Kidney epithelial cell (primary cell): Measurements from ENCODE around the gene NYAP1. TPM values are rescaled to one million over a fixed set of nuclear protein-coding genes. Genes with fewer than 3 reads are reported as not detected.

Experiments used
- DNase-seq: peaks from one replicate; pipeline ENCODE4 v3.0.0-alpha.2; 2010; ENCODE audit warnings: low read depth
- H3K27me3 ChIP-seq: 2 replicates; pipeline ENCODE4 v1.6.0; 2011; ENCODE audit warnings: low read length; ENCODE audit not compliant: control insufficient read depth, insufficient read depth
- H3K36me3 ChIP-seq: 2 replicates; pipeline ENCODE4 v1.5.1; 2011; ENCODE audit warnings: low read length; ENCODE audit not compliant: control insufficient read depth, insufficient read depth
- H3K4me3 ChIP-seq: 2 replicates; pipeline ENCODE4 v1.5.1; 2011; ENCODE audit warnings: low read depth, mild to moderate bottlenecking, control low read depth, low read length
- total RNA-seq: library from RNA; depleted of rRNA; stranded (reverse); fragments of >200 nt; gene quantifications from 2 replicates; pipeline ENCODE4 v1.2.3, GENCODE V29; 2015
- TF ChIP-seq, protein P1 (sequence below): IDR thresholded peaks from 2 replicates; pipeline ENCODE4 v1.5.1; 2011; ENCODE audit warnings: mild to moderate bottlenecking, moderate library complexity, low read length, control low read depth, inconsistent platforms; ENCODE audit not compliant: insufficient read depth, poor library complexity, severe bottlenecking

NYAP1 gene
- total RNA-seq, 1 donor from 2014 or later, result 0.46 TPM

DNA sequence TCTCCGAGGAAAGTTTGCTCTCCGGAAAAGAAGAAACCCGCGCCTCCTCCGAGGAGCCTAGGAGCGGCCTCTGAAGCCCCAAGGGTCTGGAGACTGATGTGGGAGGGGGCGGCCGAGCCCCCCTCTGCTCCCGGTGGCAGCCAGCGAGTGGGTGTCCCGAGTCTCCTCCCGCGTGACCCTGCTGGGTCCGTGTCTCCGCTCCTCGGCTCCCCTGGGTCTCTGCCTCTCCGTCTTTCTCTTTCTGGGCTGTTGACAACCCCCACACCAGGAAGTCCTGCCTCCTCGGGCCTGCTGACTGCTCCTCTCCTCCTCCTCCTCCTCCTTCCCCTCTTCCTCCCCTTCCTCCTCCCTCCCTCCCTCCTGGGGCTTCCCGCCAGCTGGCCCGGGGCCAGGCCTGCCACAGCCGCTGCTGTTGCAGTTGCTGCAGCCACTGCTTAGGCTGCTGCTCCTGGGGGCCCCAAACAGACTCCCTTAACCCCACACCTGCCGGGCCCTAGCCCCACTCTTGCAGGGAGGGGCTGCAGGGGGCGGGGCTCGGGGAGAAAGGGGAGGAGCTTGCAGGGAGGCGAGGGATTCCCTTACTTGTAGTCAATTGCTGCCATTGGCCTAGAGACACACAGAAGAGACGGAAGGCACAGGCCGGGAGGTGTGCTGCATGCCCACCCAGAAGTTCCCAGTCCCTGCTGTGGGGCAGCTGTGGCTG is 4.6 kb upstream of the NYAP1 start, which contains the start of gene TSC22D4:
Gene TSC22D4, minus strand, starts transcription at position 257 of the 703 bp plus-strand sequence. CDS start 1,176 bp downstream, outside the sequence.
- Histone ChIP-seq H3K36me3 (no peaks in the 10 kb centered on the region), H3K27me3 (no peaks in the 10 kb centered on the region), H3K4me3 (peak within 1 kb of the TSS; percentile 81)
- DNase-seq, result peak; percentile 65
- TF ChIP-seq, protein P1, sequence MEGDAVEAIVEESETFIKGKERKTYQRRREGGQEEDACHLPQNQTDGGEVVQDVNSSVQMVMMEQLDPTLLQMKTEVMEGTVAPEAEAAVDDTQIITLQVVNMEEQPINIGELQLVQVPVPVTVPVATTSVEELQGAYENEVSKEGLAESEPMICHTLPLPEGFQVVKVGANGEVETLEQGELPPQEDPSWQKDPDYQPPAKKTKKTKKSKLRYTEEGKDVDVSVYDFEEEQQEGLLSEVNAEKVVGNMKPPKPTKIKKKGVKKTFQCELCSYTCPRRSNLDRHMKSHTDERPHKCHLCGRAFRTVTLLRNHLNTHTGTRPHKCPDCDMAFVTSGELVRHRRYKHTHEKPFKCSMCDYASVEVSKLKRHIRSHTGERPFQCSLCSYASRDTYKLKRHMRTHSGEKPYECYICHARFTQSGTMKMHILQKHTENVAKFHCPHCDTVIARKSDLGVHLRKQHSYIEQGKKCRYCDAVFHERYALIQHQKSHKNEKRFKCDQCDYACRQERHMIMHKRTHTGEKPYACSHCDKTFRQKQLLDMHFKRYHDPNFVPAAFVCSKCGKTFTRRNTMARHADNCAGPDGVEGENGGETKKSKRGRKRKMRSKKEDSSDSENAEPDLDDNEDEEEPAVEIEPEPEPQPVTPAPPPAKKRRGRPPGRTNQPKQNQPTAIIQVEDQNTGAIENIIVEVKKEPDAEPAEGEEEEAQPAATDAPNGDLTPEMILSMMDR, result no peak

DNA sequence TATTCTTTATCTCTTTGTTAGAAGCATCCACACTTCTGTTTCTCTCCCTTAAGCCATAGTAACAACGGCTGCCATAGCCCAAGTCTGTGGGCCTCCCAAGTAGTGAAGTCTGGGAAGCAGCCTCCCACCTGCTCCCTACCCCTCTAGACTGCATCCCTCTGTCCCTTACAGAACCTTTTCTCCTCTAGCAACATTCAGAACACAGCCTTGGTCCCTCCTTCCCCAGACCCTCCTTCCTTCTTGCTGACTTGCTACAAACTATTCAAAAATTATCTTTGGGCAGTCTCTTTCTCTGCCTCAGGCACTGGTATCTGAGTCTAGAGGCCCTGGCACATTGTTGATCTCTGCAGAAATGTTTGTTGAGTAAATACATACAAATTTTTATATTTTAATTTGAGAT is 2.3 kb upstream of the NYAP1 start:
- Histone ChIP-seq H3K36me3 (no peaks in the 10 kb centered on the region), H3K4me3 (no peak overlapping the region), H3K27me3 (no peaks in the 10 kb centered on the region)
- no peak for DNase-seq
- TF ChIP-seq, protein P1, result no peak

DNA sequence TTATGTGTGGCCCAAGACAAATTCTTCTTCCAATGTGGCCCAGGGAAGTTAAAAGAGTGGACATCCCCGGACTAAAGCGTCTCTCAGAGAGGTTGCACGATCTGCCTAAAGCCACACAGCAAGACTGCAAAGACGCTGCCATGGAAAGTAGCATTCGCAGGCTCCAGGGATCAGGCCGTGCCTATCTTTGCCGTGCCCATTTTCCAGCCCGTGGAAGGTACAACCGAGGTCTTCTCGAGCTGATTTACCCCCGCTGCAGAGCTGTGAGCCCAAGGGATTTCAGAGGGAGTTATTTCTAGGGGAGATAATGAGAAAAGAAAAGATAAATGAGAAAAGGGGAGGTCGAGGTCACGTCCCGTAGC is 1.0 kb upstream of the NYAP1 start:
- Histone ChIP-seq H3K36me3 (no peaks in the 10 kb centered on the region), H3K4me3 (peak overlapping the region; percentile 52), H3K27me3 (no peaks in the 10 kb centered on the region)
- TF ChIP-seq, protein P1, result no peak
- DNase-seq, result no peak

GRCh38 chr7:100483090-100483721 is 521 bp upstream of the NYAP1 start:
- Histone ChIP-seq H3K27me3 (no peaks in the 10 kb centered on the region), H3K36me3 (no peaks in the 10 kb centered on the region), H3K4me3 (peak overlapping the region; percentile 52)
- TF ChIP-seq, protein P1, result peak; percentile 56
- DNase-seq, result no peak

GRCh38 chr7:100484673-100485045 is 932 bp downstream of the NYAP1 start:
- Histone ChIP-seq H3K4me3 (no peak overlapping the region), H3K27me3 (no peaks in the 10 kb centered on the region), H3K36me3 (no peaks in the 10 kb centered on the region)
- no peak for DNase-seq
- TF ChIP-seq, protein P1, result no peak

- TF ChIP-seq, protein P1, result no peak
- Histone ChIP-seq H3K27me3 (peaks cover 3% of the 10 kb centered on the region), H3K4me3 (no peak overlapping the region), H3K36me3 (no peaks in the 10 kb centered on the region)
- DNase-seq, result no peak
Observed at GRCh38 chr7:100485471-100485876, 1.7 kb downstream of the NYAP1 start.
